Measurements from ENCODE around the gene F2RL2.

GRCh38 chr5:76660360-76660759, 37.2 kb upstream of the F2RL2 start:
- TF ChIP-seq CTCF (IDR thresholded peaks at IDR 0.05; ENCODE audit: insufficient read depth, low read depth, low read length) (no peak), EZH2 (IDR thresholded peaks at IDR 0.05; ENCODE audit: insufficient read depth, low read length) (no peak)
